ENCODE results near the gene AK4.

DNA sequence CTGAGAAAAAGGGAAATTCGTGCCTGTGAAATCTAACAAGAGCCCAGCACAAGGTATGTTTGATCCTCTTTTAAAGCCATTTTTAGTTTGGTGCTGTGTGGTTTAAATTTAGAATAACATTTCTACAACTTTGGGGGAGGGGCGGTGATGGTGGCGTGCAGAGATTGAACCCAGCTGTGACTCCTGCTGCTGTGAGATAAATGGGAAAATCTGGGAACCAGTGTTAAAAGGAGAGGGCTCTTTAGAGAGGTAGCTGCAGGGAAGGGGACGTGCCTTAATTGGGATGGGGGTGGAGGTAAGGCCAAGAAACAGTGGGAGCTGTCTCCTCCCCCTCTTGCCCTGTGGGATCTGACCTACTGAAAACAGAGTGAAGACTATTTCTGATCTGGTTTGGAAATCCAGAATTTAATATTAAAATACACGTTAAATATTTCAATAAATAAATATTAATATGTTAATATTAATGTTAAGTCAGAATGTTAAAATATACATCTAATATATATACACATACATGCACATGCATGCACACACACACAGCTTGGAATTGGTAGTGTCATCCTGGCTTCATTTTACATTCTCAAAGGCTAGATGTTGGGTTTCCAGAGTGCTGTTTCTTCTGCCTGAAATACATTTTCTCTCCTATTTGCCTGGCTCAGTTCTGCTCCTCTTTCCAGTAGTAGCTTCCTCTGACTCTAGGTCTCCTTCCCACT is 131.2 kb downstream of the AK4 start:
- TF ChIP-seq POLR2A (IDR thresholded peaks at IDR 0.05; ENCODE audit: low read length) (no peak), RAD21 (conservative IDR thresholded peaks at IDR 0.05 in 1 of 2, IDR thresholded peaks at IDR 0.05 in 1 of 2) (no peak), REST (IDR thresholded peaks at IDR 0.05) (no peak)
- TF ChIP-seq, protein P1, sequence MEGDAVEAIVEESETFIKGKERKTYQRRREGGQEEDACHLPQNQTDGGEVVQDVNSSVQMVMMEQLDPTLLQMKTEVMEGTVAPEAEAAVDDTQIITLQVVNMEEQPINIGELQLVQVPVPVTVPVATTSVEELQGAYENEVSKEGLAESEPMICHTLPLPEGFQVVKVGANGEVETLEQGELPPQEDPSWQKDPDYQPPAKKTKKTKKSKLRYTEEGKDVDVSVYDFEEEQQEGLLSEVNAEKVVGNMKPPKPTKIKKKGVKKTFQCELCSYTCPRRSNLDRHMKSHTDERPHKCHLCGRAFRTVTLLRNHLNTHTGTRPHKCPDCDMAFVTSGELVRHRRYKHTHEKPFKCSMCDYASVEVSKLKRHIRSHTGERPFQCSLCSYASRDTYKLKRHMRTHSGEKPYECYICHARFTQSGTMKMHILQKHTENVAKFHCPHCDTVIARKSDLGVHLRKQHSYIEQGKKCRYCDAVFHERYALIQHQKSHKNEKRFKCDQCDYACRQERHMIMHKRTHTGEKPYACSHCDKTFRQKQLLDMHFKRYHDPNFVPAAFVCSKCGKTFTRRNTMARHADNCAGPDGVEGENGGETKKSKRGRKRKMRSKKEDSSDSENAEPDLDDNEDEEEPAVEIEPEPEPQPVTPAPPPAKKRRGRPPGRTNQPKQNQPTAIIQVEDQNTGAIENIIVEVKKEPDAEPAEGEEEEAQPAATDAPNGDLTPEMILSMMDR (IDR thresholded peaks at IDR 0.05), result no peak
